Mammary epithelial cell (primary cell): ENCODE results near the gene PLEKHG1.

Experiments used
- CTCF ChIP-seq, 2 donors: IDR thresholded peaks in 1 of 2; conservative IDR thresholded peaks in 1 of 2; 2 replicates each; pipeline ENCODE4 v1.5.1; 2011 to 2012; ENCODE audit warnings: inconsistent platforms in 2 of 2, low read length in 2 of 2, mild to moderate bottlenecking in 2 of 2, control low read depth in 1 of 2, low read depth in 1 of 2; ENCODE audit not compliant: insufficient read depth in 1 of 2; ENCODE audit errors: extremely low read depth in 1 of 2
- EZH2 ChIP-seq: IDR thresholded peaks from 2 replicates; pipeline ENCODE4 v1.6.1; 2012; ENCODE audit warnings: low read length, inconsistent platforms, borderline replicate concordance

GRCh38 chr6:150550244-150550643, 49.4 kb upstream of the PLEKHG1 start:
- TF ChIP-seq CTCF (conservative IDR thresholded peaks at IDR 0.05 in 1 of 2, IDR thresholded peaks at IDR 0.05 in 1 of 2; ENCODE audit: extremely low read depth in 1 of 2, insufficient read depth in 1 of 2, low read depth in 1 of 2, low read length in 2 of 2): no peak
- TF ChIP-seq EZH2: no peak
